ENCODE results near the gene MCM9.

DNA sequence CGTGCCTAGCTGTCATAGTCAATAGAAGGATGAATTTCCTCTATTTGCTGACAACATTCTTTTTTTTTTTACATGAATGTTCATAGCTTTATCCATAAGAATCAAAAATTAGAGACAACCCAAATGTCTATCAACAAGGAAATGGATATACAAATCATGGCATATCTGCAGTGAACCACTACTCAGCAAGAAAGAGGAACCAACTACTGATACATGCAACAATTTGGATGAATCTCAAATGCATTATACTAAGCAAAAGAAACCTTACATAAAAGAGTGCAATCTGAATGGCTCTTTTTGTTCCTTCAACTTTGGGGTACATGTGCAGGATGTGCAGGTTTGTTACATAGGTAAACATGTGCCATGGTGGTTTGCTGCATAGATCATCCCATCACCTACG lies 17.7 kb upstream of the MCM9 start:
- TF ChIP-seq, protein P1, sequence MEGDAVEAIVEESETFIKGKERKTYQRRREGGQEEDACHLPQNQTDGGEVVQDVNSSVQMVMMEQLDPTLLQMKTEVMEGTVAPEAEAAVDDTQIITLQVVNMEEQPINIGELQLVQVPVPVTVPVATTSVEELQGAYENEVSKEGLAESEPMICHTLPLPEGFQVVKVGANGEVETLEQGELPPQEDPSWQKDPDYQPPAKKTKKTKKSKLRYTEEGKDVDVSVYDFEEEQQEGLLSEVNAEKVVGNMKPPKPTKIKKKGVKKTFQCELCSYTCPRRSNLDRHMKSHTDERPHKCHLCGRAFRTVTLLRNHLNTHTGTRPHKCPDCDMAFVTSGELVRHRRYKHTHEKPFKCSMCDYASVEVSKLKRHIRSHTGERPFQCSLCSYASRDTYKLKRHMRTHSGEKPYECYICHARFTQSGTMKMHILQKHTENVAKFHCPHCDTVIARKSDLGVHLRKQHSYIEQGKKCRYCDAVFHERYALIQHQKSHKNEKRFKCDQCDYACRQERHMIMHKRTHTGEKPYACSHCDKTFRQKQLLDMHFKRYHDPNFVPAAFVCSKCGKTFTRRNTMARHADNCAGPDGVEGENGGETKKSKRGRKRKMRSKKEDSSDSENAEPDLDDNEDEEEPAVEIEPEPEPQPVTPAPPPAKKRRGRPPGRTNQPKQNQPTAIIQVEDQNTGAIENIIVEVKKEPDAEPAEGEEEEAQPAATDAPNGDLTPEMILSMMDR (IDR thresholded peaks at IDR 0.05) = no peak
- no peak for TF ChIP-seq POLR2A (IDR thresholded peaks at IDR 0.05)
